Measurements from ENCODE around the gene OTUD5.

- TF ChIP-seq POLR2A (IDR thresholded peaks at IDR 0.05) (no peak), POLR2AphosphoS5 (IDR thresholded peaks at IDR 0.05; ENCODE audit: insufficient read depth in 1 of 2, low read depth in 1 of 2) (no peak), CTCF (IDR thresholded peaks at IDR 0.05) (no peak)
Measured at GRCh38 chrX:48956728-48957414, 536 bp downstream of the OTUD5 start.
